Stimulated activated CD4-positive, alpha-beta T cell treated with anti-CD3 and anti-CD28 coated beads, Interleukin-4, amount 100 ng/mL, for 4 hours (primary cell): ENCODE results near the gene DCHS2.

ENCODE experiments used
- DNase-seq, 2 experiments: peaks; one replicate each; pipeline ENCODE4 v3.0.0-alpha.2; 2020

DCHS2 gene

DNA sequence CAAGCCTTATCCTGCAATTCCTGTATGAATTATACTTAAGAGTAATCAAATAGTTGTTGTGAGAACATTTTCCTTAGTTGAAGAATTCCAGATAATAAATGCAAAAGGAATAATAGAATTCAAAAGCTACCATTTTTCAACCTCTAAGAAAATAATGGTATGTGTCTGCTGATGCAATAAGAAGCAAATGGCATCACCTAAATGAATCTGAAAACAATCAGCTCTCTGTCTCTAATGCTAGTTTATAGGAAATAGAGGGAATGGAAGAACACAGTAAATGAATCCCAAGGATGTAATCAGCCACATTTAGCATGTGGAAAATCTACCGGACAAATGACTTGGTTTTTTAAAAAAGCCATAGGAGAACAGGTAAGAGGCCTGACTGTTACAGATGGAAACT is 115.1 kb downstream of the DCHS2 start:
- no peak for DNase-seq

DNA sequence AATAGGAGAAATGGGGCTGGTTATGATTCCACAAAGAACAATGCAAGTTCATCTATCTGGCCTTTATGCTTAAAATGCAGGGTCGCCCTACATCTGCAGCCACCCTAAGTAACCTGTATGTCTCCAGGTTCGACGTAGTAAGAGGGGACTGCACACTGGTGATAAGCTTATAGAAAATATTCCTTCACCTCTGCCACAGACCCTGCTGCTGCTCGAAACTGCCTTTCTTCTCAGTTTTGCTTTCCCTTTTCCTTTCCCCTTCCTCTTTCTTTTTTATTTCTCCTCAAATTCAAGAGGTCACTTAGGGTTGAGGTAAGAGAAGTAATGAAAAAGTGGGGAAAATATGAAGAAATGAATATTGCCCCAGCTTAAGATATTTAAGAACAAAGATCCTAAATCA is 123.5 kb downstream of the DCHS2 start:
- no peak for DNase-seq

DNA sequence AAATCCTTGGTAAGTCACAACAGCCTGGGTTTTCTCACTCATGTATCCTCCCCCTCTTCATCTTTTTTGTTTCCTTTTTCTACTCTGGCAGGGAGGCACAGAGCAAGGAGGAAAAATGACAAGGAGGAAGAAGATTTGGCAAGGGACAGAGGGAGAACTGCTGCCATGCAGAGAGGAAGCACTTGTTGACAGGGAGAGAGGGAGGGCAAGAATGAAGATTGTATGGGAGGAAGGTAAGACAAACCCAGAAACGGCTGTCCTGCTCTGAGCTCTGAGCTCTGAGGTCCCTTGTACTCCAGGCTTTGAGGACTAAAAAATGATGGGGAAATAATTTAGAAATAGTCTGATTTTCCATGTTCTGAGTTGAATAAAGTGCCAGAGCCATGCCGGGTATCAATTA is 123.9 kb downstream of the DCHS2 start:
- DNase-seq: no peak

DNA sequence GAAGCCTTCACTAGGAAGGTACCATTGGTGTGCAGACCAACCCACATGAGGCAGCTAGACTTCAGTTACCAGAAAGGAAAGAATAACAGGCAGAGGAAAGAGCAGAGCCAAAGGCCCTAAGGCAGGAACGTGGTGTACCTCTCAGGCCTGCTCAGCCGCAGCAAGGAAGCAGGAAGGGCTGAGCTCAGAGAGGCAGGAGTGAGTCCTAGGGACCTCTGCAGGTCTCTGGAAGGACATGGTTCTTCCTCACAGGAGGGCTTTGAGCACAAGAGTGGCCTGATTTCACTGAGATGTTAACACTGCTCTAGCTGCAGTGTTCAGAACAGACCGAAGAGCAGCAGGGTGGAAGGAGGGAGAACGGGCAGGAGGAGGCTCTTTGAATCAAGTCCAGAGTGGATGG is 124.6 kb downstream of the DCHS2 start:
- no peak for DNase-seq

DNA sequence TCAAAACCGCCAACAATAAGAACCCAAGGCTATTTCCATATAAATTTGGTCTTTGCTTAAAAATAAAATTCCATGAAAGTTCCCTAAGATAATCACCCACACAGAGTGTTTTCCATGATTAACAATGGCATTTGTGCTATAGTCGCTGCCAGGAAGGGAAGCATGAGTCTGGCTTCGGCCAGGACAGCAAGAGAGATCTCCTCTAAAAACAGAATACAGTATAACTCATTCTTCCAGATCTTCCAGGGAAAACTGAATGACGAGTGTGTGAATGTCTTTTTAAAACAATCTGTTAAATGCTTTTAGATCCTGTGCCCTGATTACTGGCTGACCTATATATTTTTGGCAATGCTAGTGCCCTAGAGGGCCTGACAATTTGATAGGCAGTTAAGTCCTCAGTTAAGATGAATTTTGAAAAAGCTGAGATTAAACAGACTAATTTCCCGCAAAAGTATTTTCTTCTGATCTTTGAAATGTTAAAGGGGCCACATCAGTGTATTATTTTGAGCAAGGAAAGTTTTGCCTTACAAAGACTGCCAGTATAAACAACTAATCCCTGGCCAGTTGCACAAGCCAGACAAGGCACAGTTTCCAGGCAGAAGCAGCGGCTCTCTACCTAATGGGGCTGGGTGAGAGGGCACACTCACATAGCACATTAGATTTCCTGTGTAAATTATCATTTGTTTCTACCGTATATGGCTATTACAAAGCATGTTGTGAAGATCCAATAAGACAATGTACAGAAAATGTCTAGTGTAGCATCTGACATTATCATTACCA is 127.3 kb downstream of the DCHS2 start:
- no peak for DNase-seq

DNA sequence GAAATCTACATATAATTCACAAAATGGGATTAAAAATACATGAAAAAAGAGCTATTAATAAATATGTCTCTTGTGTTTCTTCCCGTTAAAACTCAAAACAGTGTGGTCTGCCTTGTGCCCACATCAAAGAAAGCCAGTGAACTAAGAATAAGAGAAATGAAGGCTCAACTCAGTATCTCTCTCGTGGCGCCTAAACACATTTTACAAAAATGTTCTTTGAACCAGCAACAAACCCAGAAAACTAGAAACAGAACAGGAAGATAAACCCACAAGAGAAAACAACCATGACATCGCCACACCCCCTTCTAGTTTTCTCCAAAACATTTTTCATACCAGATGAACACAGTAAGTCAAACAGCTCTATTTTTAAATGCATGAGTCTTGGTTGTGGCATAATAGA is 130.1 kb downstream of the DCHS2 start:
- no peak for DNase-seq

DNA sequence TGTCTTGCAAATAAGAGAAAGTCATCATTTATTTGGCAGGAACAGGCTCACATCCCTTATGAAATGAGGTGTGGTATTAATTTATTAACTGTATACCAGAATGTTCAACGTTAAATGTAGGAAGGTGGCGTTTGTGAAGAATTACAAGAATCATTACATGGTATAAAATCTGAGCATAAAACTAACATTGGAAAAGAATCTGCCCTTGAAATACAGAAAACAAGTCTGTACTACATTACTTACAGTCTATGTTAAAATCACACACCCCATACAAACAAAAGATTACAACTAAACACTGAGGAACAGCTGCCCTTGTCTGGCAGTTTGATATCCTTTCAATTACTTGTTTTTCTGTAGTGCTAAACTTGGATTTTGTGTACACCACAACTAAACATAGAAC is 131.1 kb downstream of the DCHS2 start:
- no peak for DNase-seq

DNA sequence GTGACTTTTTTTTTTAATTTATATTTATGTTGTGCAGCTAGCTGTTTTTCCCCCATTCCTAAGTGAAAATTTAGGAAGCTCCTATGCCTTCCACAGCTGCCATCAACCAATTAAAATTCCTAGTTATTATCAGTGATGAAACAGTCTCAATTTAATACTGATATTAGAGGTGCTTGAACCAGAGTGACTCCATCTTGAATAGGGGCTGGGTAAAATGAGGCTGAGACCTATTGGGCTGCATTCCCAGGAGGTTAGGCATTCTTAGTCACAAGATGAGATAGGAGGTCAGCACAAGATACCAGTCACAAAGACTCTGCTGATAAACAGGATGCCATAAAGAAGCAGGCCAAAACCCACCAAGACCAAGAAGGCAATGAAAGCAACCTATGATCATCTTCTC is 136.7 kb downstream of the DCHS2 start:
- no peak for DNase-seq

DNA sequence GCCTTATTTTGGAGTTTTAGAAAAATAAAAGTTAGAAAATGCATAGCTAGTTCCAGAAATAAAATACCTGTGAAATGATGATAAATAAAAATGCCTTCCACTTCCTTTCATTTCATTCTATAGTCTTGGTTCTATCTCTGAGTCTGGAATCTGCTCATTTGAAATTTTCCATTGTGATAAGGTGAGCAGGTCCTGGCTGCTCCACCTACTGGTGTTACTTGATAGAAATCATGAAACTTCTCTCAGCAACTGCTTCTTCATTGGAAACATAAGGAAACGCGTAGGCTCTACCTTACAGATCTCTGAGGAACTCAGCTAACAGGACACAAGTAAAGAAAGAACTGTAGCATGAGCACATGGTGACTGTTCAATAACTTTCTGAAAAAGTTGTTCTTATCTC is 141.8 kb downstream of the DCHS2 start:
- no peak for DNase-seq

DNA sequence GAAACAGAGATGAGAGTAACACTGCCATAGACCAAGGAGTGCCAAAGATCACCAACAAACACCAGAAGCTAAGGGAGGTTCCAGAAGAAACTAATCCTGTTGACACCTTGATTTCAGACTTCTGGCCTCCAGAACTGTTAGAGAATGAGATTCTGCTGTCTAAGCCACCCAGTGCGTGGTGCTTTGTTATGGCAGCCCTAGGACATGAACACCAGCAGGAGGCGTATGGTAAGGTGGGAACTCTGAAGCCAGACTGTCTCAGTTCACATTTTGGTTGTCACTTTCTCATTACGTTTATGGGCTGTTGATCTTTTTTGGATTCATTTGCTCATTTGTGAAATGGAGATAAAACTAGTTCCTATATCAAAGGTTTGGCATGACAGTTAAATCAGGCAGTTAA is 142.9 kb downstream of the DCHS2 start:
- DNase-seq: no peak

DNA sequence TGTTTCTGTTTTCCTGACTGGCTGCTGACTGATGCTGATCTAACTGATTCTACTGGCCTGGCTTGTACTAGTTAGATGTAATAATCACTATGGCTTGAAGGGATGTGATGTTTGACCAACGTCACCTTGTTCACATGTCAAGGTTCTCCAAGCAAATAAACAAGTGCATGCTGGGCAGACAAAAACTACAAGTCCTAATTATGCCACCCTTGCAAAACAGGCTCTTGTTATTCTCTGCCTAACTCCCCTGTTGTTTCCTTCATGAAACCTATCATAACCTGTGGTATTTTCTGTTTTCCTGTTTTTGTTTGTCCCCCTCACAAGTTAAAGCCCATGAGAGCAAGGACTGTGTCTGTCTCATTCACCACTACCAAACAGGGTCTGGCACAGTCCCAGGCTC is 146.2 kb downstream of the DCHS2 start:
- no peak for DNase-seq

DNA sequence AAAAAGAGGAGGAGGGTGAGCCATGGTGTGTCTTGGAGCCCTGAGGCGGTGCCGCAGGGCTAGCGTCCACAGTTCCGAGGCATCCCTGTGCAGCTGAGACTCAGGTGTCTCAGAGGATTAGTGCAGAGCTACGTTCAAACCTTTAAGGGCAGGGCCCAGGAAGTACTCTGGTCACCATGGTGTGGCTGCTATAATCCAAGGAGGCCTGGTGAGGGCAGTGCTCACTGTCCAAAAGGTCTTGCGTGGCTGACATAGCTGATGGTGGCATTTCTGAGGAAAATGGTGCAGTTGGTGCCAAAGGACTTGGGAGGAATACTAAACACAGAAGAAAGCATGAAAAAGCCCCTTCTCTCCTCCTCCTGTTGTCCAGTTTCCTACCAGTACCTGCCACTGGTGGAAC is 146.9 kb downstream of the DCHS2 start:
- DNase-seq: no peak

DNA sequence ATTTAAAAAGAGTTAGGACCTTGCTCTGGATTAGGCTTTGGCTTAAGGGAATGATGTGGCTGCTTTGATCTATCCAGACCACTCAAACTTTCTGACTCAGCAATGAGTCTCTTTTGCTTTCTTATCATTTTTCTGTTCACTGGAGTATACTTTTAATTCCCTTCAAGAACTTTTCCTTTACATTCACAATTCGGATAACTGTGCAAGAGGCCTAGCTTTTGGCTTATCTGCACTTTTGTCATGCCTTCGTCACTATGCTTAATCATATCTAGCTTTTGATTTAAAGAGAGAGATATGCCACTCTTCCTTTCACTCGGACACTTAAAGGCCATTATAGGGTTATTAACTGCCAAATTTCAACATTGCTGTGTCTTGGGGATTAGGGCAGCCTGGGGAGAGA is 147.9 kb downstream of the DCHS2 start:
- no peak for DNase-seq

DNA sequence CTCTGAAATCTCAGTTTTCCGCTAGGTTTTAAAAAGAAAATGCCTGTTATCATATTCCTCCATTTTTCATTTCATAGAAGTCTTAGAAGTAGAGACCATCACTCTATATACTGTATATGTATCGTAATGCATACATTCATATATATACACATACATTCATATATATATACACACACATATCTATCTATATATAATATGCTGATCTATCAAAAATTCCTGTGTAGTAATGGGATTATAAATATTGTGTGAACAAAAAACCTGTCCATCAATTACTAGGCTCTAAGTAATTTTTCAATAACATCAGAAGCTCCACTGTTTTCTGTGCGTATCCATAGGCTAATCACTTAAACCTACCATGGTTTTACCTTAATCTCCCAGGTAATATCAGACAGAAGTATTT is 150.2 kb downstream of the DCHS2 start:
- DNase-seq: no peak

DNA sequence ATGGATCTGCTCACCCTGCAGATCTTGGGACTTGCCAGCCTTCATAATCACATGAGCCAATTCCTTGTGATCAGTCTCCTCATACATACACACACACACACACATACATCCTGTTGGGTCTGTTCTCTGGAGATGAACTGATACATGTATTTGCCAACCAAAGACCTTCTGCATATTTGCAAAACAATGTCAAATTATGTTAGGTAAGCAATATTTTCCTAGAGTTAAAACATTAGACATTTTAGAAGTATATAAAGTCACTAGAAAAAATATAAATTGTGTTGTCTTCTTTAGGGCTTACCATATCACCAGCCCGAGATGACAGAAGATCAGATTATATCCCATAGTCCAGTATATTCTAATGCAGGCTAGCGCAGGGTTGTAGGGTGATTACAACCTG is 156.0 kb downstream of the DCHS2 start:
- DNase-seq: no peak

DNA sequence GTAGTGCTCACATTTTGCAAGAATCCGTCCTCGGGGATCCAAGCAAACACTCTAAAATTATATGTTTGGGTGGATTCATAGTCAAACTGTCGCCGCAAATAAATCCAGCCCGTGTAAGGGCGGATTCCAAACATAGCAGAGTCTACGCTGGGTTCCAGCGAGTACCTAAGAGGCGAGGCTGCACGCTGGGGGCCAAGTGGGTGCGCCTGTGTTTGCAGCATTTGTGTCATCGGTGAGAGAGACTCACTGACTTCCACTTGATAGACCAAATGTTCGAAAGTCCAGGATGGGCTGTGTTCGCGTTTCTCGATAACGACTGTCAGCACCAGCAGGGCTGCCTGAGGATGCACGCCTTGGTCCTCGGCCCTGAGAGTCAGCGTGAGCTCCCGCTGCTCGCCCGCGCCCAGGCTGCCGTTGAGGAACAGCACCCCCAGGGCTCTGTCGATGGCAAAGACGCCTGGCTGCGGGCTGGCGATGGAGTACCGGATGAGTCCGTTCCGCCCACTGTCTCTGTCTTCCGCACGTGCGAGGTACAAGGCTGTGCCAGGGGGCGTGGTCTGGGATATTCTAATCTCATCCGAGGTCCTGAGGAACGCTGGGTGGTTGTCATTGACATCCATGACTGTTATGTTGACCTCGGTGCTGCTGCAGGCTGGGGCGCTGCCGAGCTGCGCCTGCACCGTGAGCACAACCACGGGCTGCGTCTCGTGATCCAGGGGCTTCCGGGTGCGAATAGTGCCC is 158.7 kb downstream of the DCHS2 start:
- DNase-seq: peak; percentile 41 to 44

DNA sequence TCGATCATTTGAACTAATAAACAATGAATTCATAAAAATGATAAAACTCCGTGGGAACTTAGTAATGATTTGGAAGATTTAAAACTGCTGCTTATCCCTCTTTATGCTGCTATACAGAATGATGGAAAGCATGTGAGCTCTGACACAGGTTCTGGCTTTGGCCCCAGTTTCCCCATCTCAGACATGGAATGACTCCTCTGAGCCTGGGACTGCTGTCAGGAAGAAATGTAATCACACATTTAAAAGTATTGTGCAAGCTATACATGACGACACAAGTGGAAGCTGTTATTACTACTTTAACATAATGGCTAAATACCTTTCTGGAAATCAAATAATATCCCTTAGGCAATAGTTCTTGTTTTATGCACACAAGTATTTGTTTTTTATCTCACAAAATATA is 161.7 kb downstream of the DCHS2 start:
- no peak for DNase-seq

DNA sequence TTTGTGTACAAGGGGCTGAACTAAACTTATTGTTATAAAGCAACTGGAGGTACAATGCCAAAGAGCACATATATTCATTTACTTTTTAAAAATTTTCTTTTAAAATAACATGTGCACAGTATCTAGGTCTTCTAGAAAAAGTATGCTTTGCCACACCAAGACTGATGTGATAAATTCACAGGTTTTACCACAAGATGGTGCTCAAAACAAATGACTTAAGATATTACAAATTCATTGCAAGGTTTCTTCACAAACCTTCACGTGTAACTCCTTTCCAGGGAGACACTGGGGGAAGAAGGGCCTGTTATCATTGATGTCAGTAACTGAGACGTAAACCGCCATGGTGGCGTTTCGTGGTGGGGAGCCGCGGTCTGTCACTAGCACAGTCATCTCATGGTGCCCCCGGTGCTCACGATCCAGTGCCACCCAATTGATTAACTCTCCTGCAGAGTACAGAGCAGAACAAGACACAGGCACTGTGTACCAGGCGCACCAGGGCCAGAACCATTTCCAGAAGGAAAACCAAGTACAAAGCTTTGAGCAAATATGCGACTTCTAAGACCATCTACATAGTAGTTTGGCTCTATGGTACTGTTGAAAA is 162.2 kb downstream of the DCHS2 start:
- no peak for DNase-seq

DNA sequence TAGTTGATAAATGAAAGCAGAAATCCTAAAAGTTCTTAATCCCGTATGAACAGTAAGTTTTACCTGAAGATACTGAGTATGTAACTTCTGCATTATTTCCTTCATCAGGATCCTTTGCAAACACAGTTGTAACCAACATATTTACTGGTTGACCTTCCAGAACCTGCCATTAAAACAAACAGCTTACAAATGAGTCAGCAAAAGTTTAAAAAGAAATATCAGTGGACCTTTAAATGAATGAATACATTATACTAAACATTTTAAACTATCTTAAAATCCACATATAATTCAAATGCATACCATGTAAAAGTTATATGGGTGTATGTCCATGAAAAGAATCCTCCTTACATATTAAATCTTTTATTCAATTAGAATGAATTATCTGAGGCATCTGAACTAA is 163.6 kb downstream of the DCHS2 start:
- DNase-seq: no peak

DNA sequence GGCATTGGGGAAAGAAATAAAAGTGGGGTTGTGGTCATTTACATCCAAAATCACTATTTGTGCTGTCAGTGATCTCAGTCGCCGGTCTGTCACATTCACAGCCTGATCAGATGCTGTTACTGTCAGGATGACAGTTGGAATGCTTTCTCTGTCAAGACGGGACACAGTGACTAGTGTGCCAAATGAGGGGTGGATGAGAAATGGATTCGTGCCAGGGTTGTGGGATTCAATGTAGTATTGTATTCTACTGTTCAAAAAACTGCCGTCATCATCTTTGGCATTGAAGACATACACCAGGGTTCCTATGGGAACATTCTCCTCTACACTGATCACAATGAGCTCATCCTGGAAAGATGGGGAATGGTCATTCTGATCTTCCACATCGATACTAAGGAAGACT is 171.1 kb downstream of the DCHS2 start:
- DNase-seq: no peak

DNA sequence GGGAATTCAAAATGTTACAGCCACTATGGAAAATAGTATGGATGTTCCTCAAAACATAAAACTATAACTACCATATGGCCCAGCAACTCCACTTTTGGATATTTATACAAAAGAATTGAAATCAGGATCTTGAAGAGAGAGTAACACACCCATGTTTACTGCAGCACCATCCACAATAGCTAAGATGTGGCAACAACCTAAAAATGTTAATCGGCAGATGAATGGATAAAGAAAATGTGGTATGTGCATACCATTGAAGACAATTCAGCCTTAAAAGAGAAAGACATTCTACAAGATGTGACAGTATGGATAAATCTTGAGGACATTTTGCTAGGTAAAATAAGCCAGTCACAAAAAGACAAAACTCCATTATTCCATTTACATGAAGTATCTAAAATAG is 171.9 kb downstream of the DCHS2 start:
- no peak for DNase-seq

DNA sequence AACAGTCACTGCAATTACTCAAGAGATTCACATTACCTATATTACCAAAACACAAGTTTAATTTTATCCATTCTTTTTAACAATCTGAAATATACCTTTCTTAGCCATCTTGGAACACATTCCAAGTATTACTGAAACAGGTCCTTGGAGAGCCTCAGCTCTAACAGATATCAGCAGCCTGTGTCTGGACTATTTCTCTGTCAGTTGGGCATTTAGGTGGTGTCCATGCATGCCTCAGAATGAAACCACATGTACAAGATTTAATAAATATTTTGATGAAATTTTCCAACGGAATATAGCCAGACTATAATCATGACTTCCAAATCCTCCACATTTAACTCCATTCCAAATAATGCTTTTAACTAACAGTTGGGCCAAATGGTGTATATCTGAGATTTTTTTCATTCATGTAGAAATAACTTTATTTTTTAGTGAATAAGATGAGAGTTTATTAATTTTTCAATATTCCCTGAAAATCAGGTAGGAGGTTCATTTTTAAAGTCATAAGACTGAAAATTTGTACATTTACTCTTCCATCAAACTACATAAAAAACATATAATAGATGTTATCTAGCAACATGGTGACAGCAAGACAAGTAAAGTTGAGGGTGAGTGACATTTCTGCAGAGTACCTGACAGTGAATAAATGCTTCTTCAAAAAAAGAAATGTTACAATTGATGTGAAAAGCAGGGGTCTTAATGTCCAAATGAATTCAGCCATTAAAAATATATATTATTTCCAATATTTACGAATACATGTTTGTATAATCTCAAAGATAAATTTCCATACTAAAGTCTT is 174.2 kb downstream of the DCHS2 start:
- DNase-seq: no peak

DNA sequence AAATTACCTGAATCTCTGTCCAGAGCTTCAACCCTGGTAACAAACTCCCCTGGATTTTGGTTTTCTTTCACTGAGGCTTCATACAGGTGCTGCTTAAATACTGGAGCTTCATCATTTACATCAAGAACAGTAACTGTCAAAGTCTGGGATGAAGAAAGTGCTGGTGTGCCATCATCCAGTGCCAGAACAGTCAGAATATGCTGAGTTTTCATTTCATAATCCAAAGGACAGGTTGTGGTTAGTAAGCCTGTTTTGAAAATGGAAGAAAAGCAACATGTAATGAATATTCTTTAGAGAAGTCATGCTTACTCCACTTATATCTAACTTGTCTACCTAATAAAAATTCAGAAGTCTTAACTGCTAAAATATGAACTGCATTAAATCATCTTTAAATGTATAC is 175.9 kb downstream of the DCHS2 start:
- no peak for DNase-seq

DNA sequence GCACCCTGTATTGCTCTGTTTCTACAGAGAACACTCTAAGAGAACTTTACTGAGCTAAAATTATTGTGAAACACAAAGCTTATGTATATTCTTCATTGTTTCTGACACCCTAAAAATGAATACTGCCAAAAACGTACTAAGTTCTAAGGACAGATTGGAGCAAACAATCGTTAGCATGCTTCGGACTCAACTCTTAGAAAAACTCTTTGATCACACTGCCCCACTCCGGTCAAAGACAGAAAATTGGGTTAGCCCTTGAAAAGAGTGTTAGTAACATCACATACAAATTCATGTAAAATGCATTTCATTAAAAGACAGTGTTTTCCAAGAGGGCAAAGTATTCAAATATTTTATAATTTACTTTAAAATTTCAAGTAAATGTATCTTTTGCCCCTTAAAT is 177.4 kb downstream of the DCHS2 start:
- no peak for DNase-seq
